Brain microvascular endothelial cell (primary cell): Measurements from ENCODE around the gene UGT3A2.

Experiments
- DNase-seq: peaks from one replicate; pipeline ENCODE4 v3.0.0-alpha.2; 2020
- H3K27ac ChIP-seq: fragments of 250-450 bp; sonication (Bioruptor Pico); 2 replicates; pipeline ENCODE4 v1.5.1; 2020; ENCODE audit warnings: mild to moderate bottlenecking, moderate library complexity
- H3K27me3 ChIP-seq: fragments of 250-450 bp; sonication (Bioruptor Pico); replicated peaks from 2 replicates; pipeline ENCODE4 v1.5.1; 2020; ENCODE audit warnings: mild to moderate bottlenecking
- H3K36me3 ChIP-seq: fragments of 250-450 bp; sonication (Bioruptor Pico); replicated peaks from 2 replicates; pipeline ENCODE4 v1.5.1; 2020; ENCODE audit warnings: mild to moderate bottlenecking
- H3K4me3 ChIP-seq: 2 replicates; pipeline ENCODE4 v1.5.1; 2011; ENCODE audit warnings: low read depth, mild to moderate bottlenecking, control low read depth, low read length, moderate library complexity
- in situ Hi-C: cut with HindIII; loops from 2 replicates; pipeline ENCODE4 v1.10.0; 2017; ENCODE audit warnings: low sequenced_read_pairs, low pct_ligation_motif_present
- TF ChIP-seq, protein P1 (sequence below): IDR thresholded peaks from 2 replicates; pipeline ENCODE4 v1.5.1; 2011; ENCODE audit warnings: low read depth, mild to moderate bottlenecking, moderate library complexity, low read length, control low read depth, inconsistent platforms; ENCODE audit errors: missing control alignments

Gene UGT3A2

GRCh38 chr5:36058776-36059175, 7.9 kb downstream of the UGT3A2 start:
- no peak for DNase-seq

DNA sequence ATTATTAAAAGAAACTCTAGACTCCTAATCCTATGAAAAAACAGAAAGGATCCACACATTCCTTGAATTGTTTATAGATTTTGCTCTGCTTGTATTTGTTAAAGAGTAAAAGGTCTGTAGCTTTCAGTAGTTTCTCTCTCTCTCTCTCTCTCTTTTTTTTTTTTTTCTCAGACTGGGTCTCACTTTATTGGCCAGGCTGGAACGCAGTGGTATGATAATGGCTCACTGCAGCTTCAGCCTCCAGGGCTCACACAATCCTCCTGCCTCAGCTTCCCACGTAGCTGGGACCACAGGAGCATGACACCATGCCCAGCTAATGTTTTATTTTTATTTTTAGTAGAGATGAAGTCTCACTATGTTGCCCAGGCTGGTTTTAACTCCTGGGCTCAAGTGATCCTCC, 9.3 kb downstream of the UGT3A2 start:
- DNase-seq, result no peak
- H3K36me3 ChIP-seq, result no peaks in the 10 kb centered on the region
- H3K27me3 ChIP-seq, result no peaks in the 10 kb centered on the region
- H3K27ac ChIP-seq, result no peak overlapping the region
- no peak overlapping the region for H3K4me3 ChIP-seq
- in situ Hi-C loops, result no loop called here
- TF ChIP-seq, protein P1, sequence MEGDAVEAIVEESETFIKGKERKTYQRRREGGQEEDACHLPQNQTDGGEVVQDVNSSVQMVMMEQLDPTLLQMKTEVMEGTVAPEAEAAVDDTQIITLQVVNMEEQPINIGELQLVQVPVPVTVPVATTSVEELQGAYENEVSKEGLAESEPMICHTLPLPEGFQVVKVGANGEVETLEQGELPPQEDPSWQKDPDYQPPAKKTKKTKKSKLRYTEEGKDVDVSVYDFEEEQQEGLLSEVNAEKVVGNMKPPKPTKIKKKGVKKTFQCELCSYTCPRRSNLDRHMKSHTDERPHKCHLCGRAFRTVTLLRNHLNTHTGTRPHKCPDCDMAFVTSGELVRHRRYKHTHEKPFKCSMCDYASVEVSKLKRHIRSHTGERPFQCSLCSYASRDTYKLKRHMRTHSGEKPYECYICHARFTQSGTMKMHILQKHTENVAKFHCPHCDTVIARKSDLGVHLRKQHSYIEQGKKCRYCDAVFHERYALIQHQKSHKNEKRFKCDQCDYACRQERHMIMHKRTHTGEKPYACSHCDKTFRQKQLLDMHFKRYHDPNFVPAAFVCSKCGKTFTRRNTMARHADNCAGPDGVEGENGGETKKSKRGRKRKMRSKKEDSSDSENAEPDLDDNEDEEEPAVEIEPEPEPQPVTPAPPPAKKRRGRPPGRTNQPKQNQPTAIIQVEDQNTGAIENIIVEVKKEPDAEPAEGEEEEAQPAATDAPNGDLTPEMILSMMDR, result no peak

More at GRCh38 chr5:36058776-36059175, 7.9 kb downstream of the UGT3A2 start:
- Histone ChIP-seq H3K36me3 (no peaks in the 10 kb centered on the region), H3K27me3 (no peaks in the 10 kb centered on the region), H3K27ac (no peak overlapping the region), H3K4me3 (no peak overlapping the region)
- in situ Hi-C loops, result no loop called here
- TF ChIP-seq, protein P1, result no peak

- in situ Hi-C loops, result no loop called here
- no peaks in the 10 kb centered on the region for H3K27me3 ChIP-seq
- no peaks in the 10 kb centered on the region for H3K36me3 ChIP-seq
- TF ChIP-seq, protein P1, result no peak
- no peak overlapping the region for H3K4me3 ChIP-seq
- H3K27ac ChIP-seq, result no peak overlapping the region
- DNase-seq, result no peak
These were observed 10.3 kb downstream of the UGT3A2 start for GRCh38 chr5:36056422-36056821.

DNA sequence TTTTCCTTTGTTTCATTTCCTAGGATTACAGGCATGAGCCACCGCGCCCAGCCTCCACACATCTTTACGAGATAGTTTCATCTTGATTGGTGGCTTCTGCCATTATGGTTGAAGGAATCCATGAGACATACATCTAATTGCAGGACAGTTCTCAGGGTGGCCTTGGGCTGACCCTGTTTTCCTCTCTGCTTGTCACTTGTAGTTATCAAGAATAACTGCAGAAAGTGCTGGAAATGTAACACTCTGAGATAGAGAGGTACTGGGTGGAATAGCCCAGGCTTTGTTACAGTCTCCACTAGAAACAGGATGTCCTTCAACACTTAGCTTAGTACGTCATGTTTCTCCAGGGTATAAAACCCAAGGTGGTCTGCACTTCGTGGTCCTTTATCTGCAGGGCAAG, 10.7 kb downstream of the UGT3A2 start:
- no peak overlapping the region for H3K4me3 ChIP-seq
- TF ChIP-seq, protein P1, result no peak
- H3K27ac ChIP-seq, result no peak overlapping the region
- no peak for DNase-seq
- no peaks in the 10 kb centered on the region for H3K27me3 ChIP-seq
- in situ Hi-C loops, result no loop called here
- no peaks in the 10 kb centered on the region for H3K36me3 ChIP-seq

- Histone ChIP-seq H3K4me3 (no peak overlapping the region), H3K27ac (no peak overlapping the region), H3K36me3 (no peaks in the 10 kb centered on the region), H3K27me3 (no peaks in the 10 kb centered on the region)
- TF ChIP-seq, protein P1, result no peak
- in situ Hi-C loops, result no loop called here
- DNase-seq, result no peak
These were observed 12.0 kb downstream of the UGT3A2 start for GRCh38 chr5:36054647-36055046.

DNA sequence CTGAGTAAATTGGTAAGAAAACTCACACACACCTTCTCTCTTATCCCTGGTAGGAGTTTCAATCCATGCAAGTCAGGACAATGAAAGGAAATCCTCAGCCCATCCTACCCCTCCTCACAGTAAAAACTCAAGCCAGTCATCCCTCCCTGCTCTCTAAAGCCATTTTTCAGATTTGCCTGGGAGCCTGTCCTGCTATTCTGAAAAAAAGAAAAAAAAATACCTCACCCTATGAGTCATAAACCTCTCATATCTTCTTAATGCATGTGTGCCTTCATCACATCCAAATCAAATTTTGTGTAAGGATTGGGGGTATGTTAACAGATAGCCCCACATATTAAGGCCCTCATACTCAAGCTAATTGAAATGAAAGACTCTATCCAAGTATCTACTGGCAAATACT, 14.1 kb downstream of the UGT3A2 start:
- DNase-seq, result no peak
- H3K27ac ChIP-seq, result no peak overlapping the region
- H3K4me3 ChIP-seq, result no peak overlapping the region
- TF ChIP-seq, protein P1, result no peak
- H3K36me3 ChIP-seq, result no peaks in the 10 kb centered on the region
- in situ Hi-C loops, result no loop called here
- no peaks in the 10 kb centered on the region for H3K27me3 ChIP-seq
